Naive thymus-derived CD4-positive, alpha-beta T cell (primary cell): ENCODE results near the gene C6orf120. TPM values are rescaled to one million over a fixed set of nuclear protein-coding genes. Genes with fewer than 3 reads are reported as not detected.

Source experiments
- ATAC-seq: fragments of 150-1000 bp; cut with Tn5 transposase; 2 replicates; pipeline ENCODE4 v1.10.0; 2021; ENCODE audit warnings: mild to moderate bottlenecking, moderate library complexity
- CTCF ChIA-PET: fragments of 350-600 bp; sonication (Branson Sonifier 250); formaldehyde crosslinking; loops from one replicate; lab custom pipeline; 2021; ENCODE audit warnings: antibody characterized with exemption; lab: Charles Lee
- POLR2A ChIA-PET: fragments of 350-600 bp; sonication (Branson Sonifier 250); formaldehyde crosslinking; loops from one replicate; lab custom pipeline; 2021; ENCODE audit warnings: antibody characterized with exemption, inconsistent platforms; lab: Charles Lee
- DNase-seq, 9 donors: peaks; one replicate each; pipeline versions ENCODE4 v3.0.0 to v3.0.0-alpha.2; 2020 to 2022; ENCODE audit warnings: mixed read lengths in 1 of 9
- H3K27ac ChIP-seq: one replicate; pipeline ENCODE4 v1.7.0; 2013; ENCODE audit warnings: mild to moderate bottlenecking, low read depth, low read length, moderate library complexity
- H3K27me3 ChIP-seq, 2 donors: one replicate each; pipeline ENCODE4 v1.7.0; 2013; ENCODE audit warnings: low read length in 2 of 2, mild to moderate bottlenecking in 2 of 2, moderate library complexity in 2 of 2; ENCODE audit not compliant: control insufficient read depth in 2 of 2, insufficient read depth in 2 of 2
- H3K36me3 ChIP-seq, 3 experiments: 1 replicate in 2 of 3; 2 replicates in 1 of 3; pipeline ENCODE4 v1.7.0; 2013; ENCODE audit warnings: low read length in 3 of 3, mild to moderate bottlenecking in 3 of 3, moderate library complexity in 1 of 3; ENCODE audit not compliant: insufficient read depth in 3 of 3, control insufficient read depth in 2 of 3
- H3K4me1 ChIP-seq, 2 donors: one replicate each; pipeline ENCODE4 v1.7.0; 2013; ENCODE audit warnings: low read length in 2 of 2, mild to moderate bottlenecking in 2 of 2, moderate library complexity in 1 of 2; ENCODE audit not compliant: control insufficient read depth in 2 of 2, insufficient read depth in 2 of 2
- H3K4me3 ChIP-seq: 2 replicates; pipeline ENCODE4 v1.7.0; 2013; ENCODE audit warnings: mild to moderate bottlenecking, low read length
- H3K9me3 ChIP-seq, 3 experiments: 1 replicate in 2 of 3; 2 replicates in 1 of 3; pipeline ENCODE4 v1.7.0; 2013; ENCODE audit warnings: low read length in 3 of 3; ENCODE audit not compliant: control insufficient read depth in 2 of 3
- H3K27ac Mint-ChIP-seq, 9 donors: one replicate each; pipeline ENCODE4 v1.8.0; 2020 to 2022; ENCODE audit warnings: mixed read lengths in 9 of 9, mild to moderate bottlenecking in 8 of 9, moderate library complexity in 5 of 9, inconsistent platforms in 2 of 9
- H3K27me3 Mint-ChIP-seq, 5 donors: one replicate each; pipeline ENCODE4 v1.8.0; 2021 to 2022; ENCODE audit warnings: mixed read lengths in 5 of 5, mild to moderate bottlenecking in 1 of 5
- H3K36me3 Mint-ChIP-seq, 5 donors: one replicate each; pipeline ENCODE4 v1.8.0; 2020 to 2022; ENCODE audit warnings: mixed read lengths in 5 of 5, mild to moderate bottlenecking in 3 of 5, inconsistent platforms in 1 of 5
- H3K4me1 Mint-ChIP-seq, 7 donors: one replicate each; pipeline ENCODE4 v1.8.0; 2020 to 2022; ENCODE audit warnings: mixed read lengths in 7 of 7, mild to moderate bottlenecking in 3 of 7, inconsistent platforms in 1 of 7
- H3K4me3 Mint-ChIP-seq, 10 donors: one replicate each; pipeline ENCODE4 v1.8.0; 2020 to 2022; ENCODE audit warnings: mild to moderate bottlenecking in 10 of 10, mixed read lengths in 10 of 10, moderate library complexity in 6 of 10, inconsistent platforms in 2 of 10
- H3K9me3 Mint-ChIP-seq, 11 donors: one replicate each; pipeline ENCODE4 v1.8.0; 2020 to 2022; ENCODE audit warnings: mixed read lengths in 11 of 11, mild to moderate bottlenecking in 4 of 11, inconsistent platforms in 1 of 11, moderate library complexity in 1 of 11
- intact Hi-C, 2 donors: fragments of 100-400 bp; cut with micrococcal nuclease; formaldehyde crosslinking; loops; one replicate each; pipeline ENCODE4 v1.15.1; 2023
- polyA plus RNA-seq, 2 donors: library from polyadenylated mRNA; unstranded; fragments of 300-500 nt; fragmentation: Illumina TruSeq; gene quantifications; one replicate each; pipeline ENCODE4 v1.2.3, GENCODE V29; 2021
- total RNA-seq, 6 experiments: library from RNA in 5 of 6; stranded (reverse) in 5 of 6; gene quantifications; 1 replicate in 5 of 6; 2 replicates in 1 of 6; pipeline ENCODE4 v1.2.3 and lab custom pipeline; 2021 to 2026

C6orf120 gene
- total and polyA plus RNA-seq, 7 experiments from 2014 or later: 8.7 to 38.1 (median 18.0) TPM

DNA sequence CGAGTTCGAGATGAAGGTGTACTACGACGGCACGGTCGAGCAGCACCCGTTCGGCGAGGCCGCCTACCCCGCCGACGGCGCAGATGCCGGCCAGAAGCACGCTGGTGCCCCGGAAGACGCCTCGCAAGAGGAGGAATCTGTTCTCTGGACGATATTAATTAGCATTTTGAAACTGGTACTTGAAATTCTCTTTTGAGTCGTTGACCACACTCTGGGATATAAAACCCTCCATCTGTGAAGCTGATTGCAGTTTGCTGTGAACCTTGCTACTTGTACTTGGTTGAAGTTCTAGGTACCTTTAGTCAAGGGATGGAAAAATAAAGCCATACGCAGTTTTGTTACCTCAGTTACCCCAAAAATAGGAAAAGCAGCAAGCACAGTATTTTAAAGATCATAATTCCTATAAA, 917 bp downstream of the C6orf120 start:
- H3K4me1 Mint-ChIP-seq: peaks cover 31 to 72% (median 61%) of the 10 kb centered on the region in 7 donors
- H3K4me3 Mint-ChIP-seq: peak overlapping the region; percentile 82 to 94 (median 90)
- Histone ChIP-seq H3K4me3 (peak overlapping the region; percentile 95), H3K27ac (peak overlapping the region; percentile 98), H3K27me3 (no peaks in the 10 kb centered on the region), H3K36me3 (peaks cover 0 to 21% (median 4%) of the 10 kb centered on the region in 3 experiments), H3K9me3 (no peaks in the 10 kb centered on the region), H3K4me1 (peaks cover 22 to 36% of the 10 kb centered on the region in 2 donors)
- H3K27ac Mint-ChIP-seq: peak overlapping the region; percentile 82 to 96 (median 93)
- ChIA-PET POLR2A (interaction anchor here (0.8 to 15.5 kb wide), 7 partner anchors 15 to 881 kb away, joined by 3 to 307 read pairs (median 12); partner anchors contain the start of genes DYNLT2, ERMARD, PDCD2 and PHF10), CTCF (interaction anchor here (2.2 kb wide), 1 partner anchor 19 kb away, joined by 6 read pairs; no protein-coding TSS in a partner anchor)
- H3K27me3 Mint-ChIP-seq: no peaks in the 10 kb centered on the region
- intact Hi-C loops: loop anchor here (1.0 to 5.0 kb wide), 9 partner anchors 20 to 881 kb away; partner anchors contain the start of genes DYNLT2 (in 2 of the 2), ERMARD (in 2 of the 2), FAM120B (in 2 of the 2) and PDCD2 (in 2 of the 2)
- H3K36me3 Mint-ChIP-seq: peaks cover 0 to 14% (median 0%) of the 10 kb centered on the region in 5 donors
- DNase-seq (no peak), ATAC-seq (no peak)
- no peaks in the 10 kb centered on the region for H3K9me3 Mint-ChIP-seq

DNA sequence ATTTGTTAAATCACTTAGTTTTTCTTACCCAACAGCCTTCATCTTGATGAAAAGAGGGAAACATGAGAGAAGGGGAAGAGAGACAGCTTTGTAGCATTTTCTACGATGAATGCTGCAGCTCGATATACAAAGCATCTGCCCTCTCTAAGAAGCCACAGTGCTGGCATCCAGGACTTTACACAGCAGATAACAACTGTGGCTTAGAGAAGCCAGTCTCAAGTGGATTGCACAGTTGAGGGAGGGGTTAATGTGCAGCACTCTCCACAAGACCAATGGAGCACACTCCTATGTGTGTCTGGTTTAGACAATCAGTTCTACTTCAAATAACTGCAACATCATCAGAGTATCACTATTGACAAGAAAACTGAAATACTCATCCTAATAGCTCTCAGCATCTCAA, 5.8 kb downstream of the C6orf120 start:
- H3K4me1 Mint-ChIP-seq: peaks cover 31 to 68% (median 46%) of the 10 kb centered on the region in 7 donors
- Histone ChIP-seq H3K27ac (peak overlapping the region; percentile 3), H3K36me3 (peaks cover 8 to 42% (median 13%) of the 10 kb centered on the region in 3 experiments), H3K27me3 (no peaks in the 10 kb centered on the region), H3K9me3 (no peaks in the 10 kb centered on the region), H3K4me3 (no peak overlapping the region), H3K4me1 (peaks cover 15 to 23% of the 10 kb centered on the region in 2 donors)
- no peak overlapping the region for H3K4me3 Mint-ChIP-seq
- peaks cover 0 to 15% (median 13%) of the 10 kb centered on the region in 5 donors for H3K36me3 Mint-ChIP-seq
- intact Hi-C loops: no loop called here
- H3K9me3 Mint-ChIP-seq: no peaks in the 10 kb centered on the region
- ChIA-PET CTCF (interaction anchor here (0.9 kb wide), 1 partner anchor 14 kb away, joined by 3 read pairs; no protein-coding TSS in a partner anchor), POLR2A (interaction anchor here (0.5 to 15.5 kb wide), 5 partner anchors 8 to 382 kb away, joined by 3 to 307 read pairs (median 3); partner anchors contain the start of genes DYNLT2, ERMARD and PHF10)
- ATAC-seq (no peak), DNase-seq (no peak)
- no peaks in the 10 kb centered on the region for H3K27me3 Mint-ChIP-seq
- peak overlapping the region in 7 of 9 donors; percentile 29 to 78 (median 62) for H3K27ac Mint-ChIP-seq

DNA sequence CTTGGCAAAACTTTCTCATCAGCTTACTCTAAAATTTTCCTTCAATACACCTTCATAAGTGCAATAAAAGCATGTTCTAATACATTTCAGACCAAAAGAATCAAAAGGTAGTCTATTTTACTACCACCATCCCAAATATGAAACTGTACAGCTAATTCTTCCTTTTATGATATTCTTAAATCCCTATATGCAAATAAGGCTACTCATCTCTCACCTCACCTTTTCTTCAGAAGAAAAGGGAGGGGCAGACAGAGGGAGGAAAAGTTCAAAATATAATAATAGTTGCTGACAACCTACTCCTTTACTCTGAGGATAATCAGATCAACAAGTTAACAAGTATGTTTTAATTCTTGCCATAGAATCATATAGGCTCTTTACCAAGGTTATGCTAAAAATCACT, 7.4 kb downstream of the C6orf120 start:
- H3K4me1 Mint-ChIP-seq: peaks cover 19 to 55% (median 34%) of the 10 kb centered on the region in 7 donors
- ChIA-PET POLR2A (interaction anchor here (0.9 to 16.5 kb wide), 3 partner anchors 4 to 563 kb away, joined by 3 to 307 read pairs (median 307); partner anchors contain the start of genes C6orf120, PHF10 and WDR27), CTCF (no interaction called here)
- Histone ChIP-seq H3K36me3 (peaks cover 8 to 49% (median 9%) of the 10 kb centered on the region in 3 experiments), H3K27ac (peak overlapping the region; percentile 37), H3K9me3 (no peaks in the 10 kb centered on the region), H3K4me1 (peaks cover 1 to 8% of the 10 kb centered on the region in 2 donors), H3K4me3 (no peak overlapping the region), H3K27me3 (no peaks in the 10 kb centered on the region)
- no peaks in the 10 kb centered on the region for H3K27me3 Mint-ChIP-seq
- peak overlapping the region in 3 of 9 donors; percentile 55 to 84 (median 78) for H3K27ac Mint-ChIP-seq
- ATAC-seq: no peak
- H3K9me3 Mint-ChIP-seq: no peaks in the 10 kb centered on the region
- intact Hi-C loops: no loop called here
- no peak overlapping the region for H3K4me3 Mint-ChIP-seq
- DNase-seq: no peak
- H3K36me3 Mint-ChIP-seq: peaks cover 0 to 20% (median 12%) of the 10 kb centered on the region in 5 donors

DNA sequence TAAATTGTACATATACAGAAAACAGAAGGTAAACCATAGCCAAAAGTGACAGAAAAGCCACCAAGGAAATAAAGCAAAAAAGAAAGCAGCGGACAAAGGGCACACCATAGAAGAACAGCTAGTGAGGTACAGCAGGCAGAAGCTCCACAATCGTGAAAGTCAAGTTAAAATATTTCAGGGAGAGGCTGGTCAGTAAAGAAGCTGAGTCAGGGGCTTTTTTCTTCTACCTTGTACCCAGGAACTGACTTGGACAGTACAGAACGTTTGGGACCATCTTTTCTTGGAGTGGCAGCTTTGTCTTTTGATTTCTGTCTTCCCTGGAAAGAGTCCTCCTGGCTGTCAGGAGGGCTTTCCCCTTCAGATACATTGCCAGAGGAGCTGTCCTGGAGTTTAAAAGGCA, 8.1 kb downstream of the C6orf120 start:
- H3K27me3 Mint-ChIP-seq: no peaks in the 10 kb centered on the region
- DNase-seq (no peak), ATAC-seq (no peak)
- ChIA-PET POLR2A (interaction anchor here (15.5 to 16.5 kb wide), 2 partner anchors 5 to 8 kb away, joined by 307 read pairs; partner anchors contain the start of genes C6orf120, PHF10 and WDR27), CTCF (no interaction called here)
- no peaks in the 10 kb centered on the region for H3K9me3 ChIP-seq
- no peak overlapping the region for H3K4me3 Mint-ChIP-seq
- H3K4me1 ChIP-seq: peaks cover 0 to under 1% of the 10 kb centered on the region in 2 donors
- H3K27ac Mint-ChIP-seq: peak overlapping the region in 6 of 9 donors; percentile 38 to 84 (median 56)
- no peak overlapping the region for H3K27ac ChIP-seq
- intact Hi-C loops: no loop called here
- H3K27me3 ChIP-seq: no peaks in the 10 kb centered on the region
- peaks cover 16 to 49% (median 28%) of the 10 kb centered on the region in 7 donors for H3K4me1 Mint-ChIP-seq
- H3K36me3 ChIP-seq: peaks cover 8 to 53% (median 8%) of the 10 kb centered on the region in 3 experiments
- H3K4me3 ChIP-seq: no peak overlapping the region
- H3K9me3 Mint-ChIP-seq: no peaks in the 10 kb centered on the region
- peaks cover 0 to 26% (median 16%) of the 10 kb centered on the region in 5 donors for H3K36me3 Mint-ChIP-seq

DNA sequence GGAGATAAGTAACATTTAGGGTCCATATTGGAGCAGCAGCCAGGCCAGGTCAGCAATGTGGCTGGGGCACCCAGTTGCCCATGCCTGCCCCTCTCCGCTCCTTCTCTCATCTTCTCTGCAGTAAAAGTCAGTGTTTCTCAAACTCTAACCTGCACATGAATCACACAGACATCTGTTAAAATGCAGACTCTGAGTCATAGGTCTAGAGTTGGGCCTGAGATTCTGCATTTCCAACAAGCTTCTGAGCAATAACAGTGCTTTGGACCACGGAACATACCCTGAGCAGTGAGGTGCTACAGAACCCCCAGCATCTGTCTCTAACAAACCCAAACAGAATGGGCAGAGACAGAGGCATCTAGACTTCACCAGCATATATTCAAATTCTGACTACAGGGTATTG, 12.3 kb downstream of the C6orf120 start:
- POLR2A ChIA-PET: interaction anchor here (1.1 to 16.5 kb wide), 3 partner anchors 8 to 870 kb away, joined by 3 to 307 read pairs (median 4); partner anchors contain the start of genes C6orf120 and WDR27
- CTCF ChIA-PET: no interaction called here
- ATAC-seq (no peak), DNase-seq (no peak)
- H3K4me3 ChIP-seq: no peak overlapping the region
- Mint-ChIP-seq H3K9me3 (no peaks in the 10 kb centered on the region), H3K36me3 (peaks cover 0 to 44% (median 12%) of the 10 kb centered on the region in 5 donors), H3K4me3 (no peak overlapping the region), H3K27me3 (no peaks in the 10 kb centered on the region), H3K4me1 (peaks cover 6 to 40% (median 20%) of the 10 kb centered on the region in 7 donors), H3K27ac (no peak overlapping the region)
- no peaks in the 10 kb centered on the region for H3K27me3 ChIP-seq
- no peak overlapping the region for H3K27ac ChIP-seq
- no peaks in the 10 kb centered on the region for H3K9me3 ChIP-seq
- H3K36me3 ChIP-seq: peaks cover 8 to 68% (median 24%) of the 10 kb centered on the region in 3 experiments
- H3K4me1 ChIP-seq: no peaks in the 10 kb centered on the region
- intact Hi-C loops: no loop called here

DNA sequence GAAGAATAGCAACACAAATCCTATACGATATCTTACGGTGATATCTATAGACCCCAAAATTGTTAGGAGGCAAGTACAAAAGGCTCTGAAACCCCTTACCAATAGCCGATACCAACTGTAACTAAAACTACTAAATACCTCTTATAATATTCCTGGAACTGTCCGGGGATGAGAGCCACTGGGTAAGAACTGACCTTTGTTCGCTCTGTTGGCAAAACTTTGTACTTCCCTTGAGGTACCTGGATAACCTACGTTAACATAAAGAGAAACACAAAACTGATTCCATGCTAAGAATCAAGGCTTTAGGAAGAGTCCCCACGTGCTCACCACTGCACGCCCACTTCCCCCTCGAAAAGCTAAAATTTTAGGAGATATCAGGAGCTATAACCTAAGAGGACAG, 12.7 kb downstream of the C6orf120 start:
- H3K27ac Mint-ChIP-seq: peak overlapping the region in 3 of 9 donors; percentile 17 to 34 (median 19)
- H3K4me1 Mint-ChIP-seq: peaks cover 10 to 43% (median 24%) of the 10 kb centered on the region in 7 donors
- no peaks in the 10 kb centered on the region for H3K9me3 Mint-ChIP-seq
- no peaks in the 10 kb centered on the region for H3K27me3 ChIP-seq
- intact Hi-C loops: no loop called here
- H3K27me3 Mint-ChIP-seq: no peaks in the 10 kb centered on the region
- H3K4me1 ChIP-seq: no peaks in the 10 kb centered on the region
- ChIA-PET POLR2A (interaction anchor here (0.6 to 16.5 kb wide), 3 partner anchors 10 to 869 kb away, joined by 3 to 307 read pairs (median 4); partner anchors contain the start of genes C6orf120 and WDR27), CTCF (interaction anchor here (0.6 kb wide), 1 partner anchor 65 kb away, joined by 3 read pairs; no protein-coding TSS in a partner anchor)
- H3K9me3 ChIP-seq: no peaks in the 10 kb centered on the region
- no peak overlapping the region for H3K4me3 Mint-ChIP-seq
- ATAC-seq (no peak), DNase-seq (no peak)
- H3K36me3 ChIP-seq: peaks cover 8 to 63% (median 24%) of the 10 kb centered on the region in 3 experiments
- H3K36me3 Mint-ChIP-seq: peaks cover 0 to 47% (median 12%) of the 10 kb centered on the region in 5 donors
- no peak overlapping the region for H3K27ac ChIP-seq
- no peak overlapping the region for H3K4me3 ChIP-seq
